Liver (tissue), 9 donors: ENCODE results near the gene YWHAE. TPM values are rescaled to one million over a fixed set of nuclear protein-coding genes. Genes with fewer than 3 reads are reported as not detected.

Source experiments
- DNase-seq: peaks from one replicate; pipeline ENCODE4 v3.0.0-alpha.2; 2017; ENCODE audit warnings: low spot score
- H3K27ac ChIP-seq, 2 donors: one replicate each; pipeline ENCODE4 v1.7.0; 2013; ENCODE audit warnings: inconsistent platforms in 2 of 2, low read length in 2 of 2, control low read depth in 1 of 2, low read depth in 1 of 2, mild to moderate bottlenecking in 1 of 2
- H3K27me3 ChIP-seq, 4 donors: one replicate each; pipeline versions ENCODE4 v1.6.1 to v1.7.0; 2013; ENCODE audit warnings: low read length in 3 of 4, inconsistent platforms in 1 of 4, mild to moderate bottlenecking in 1 of 4, moderate library complexity in 1 of 4; ENCODE audit not compliant: control insufficient read depth in 4 of 4, insufficient read depth in 4 of 4
- H3K36me3 ChIP-seq, 4 donors: one replicate each; pipeline versions ENCODE4 v1.6.1 to v1.7.0; 2013; ENCODE audit warnings: low read length in 3 of 4, mild to moderate bottlenecking in 3 of 4, low read depth in 1 of 4, moderate library complexity in 1 of 4; ENCODE audit not compliant: control insufficient read depth in 4 of 4, insufficient read depth in 3 of 4
- H3K4me1 ChIP-seq, 4 donors: one replicate each; pipeline versions ENCODE4 v1.6.1 to v1.7.0; 2013; ENCODE audit warnings: low read length in 3 of 4, mild to moderate bottlenecking in 3 of 4, moderate library complexity in 1 of 4; ENCODE audit not compliant: control insufficient read depth in 4 of 4, insufficient read depth in 4 of 4
- H3K4me3 ChIP-seq, 3 donors: one replicate each; pipeline versions ENCODE4 v1.6.1 to v1.7.0; 2013; ENCODE audit warnings: low read length in 3 of 3, control low read depth in 1 of 3, low read depth in 1 of 3, mild to moderate bottlenecking in 1 of 3
- H3K9ac ChIP-seq, 2 donors: one replicate each; pipeline ENCODE4 v1.7.0; 2013; ENCODE audit warnings: low read length in 2 of 2, mild to moderate bottlenecking in 2 of 2, moderate library complexity in 2 of 2, control low read depth in 1 of 2, low read depth in 1 of 2
- H3K9me3 ChIP-seq, 4 donors: one replicate each; pipeline versions ENCODE4 v1.6.1 to v1.7.0; 2013; ENCODE audit warnings: low read length in 3 of 4; ENCODE audit not compliant: control insufficient read depth in 4 of 4
- EGR1 ChIP-seq, 2 donors: IDR thresholded peaks; 2 replicates each; pipeline ENCODE4 v1.6.1; 2016 to 2018; ENCODE audit warnings: antibody characterized with exemption in 2 of 2, low read depth in 2 of 2
- FOXA2 ChIP-seq: IDR thresholded peaks from 2 replicates; pipeline ENCODE4 v1.6.1; 2016; ENCODE audit warnings: antibody characterized with exemption
- HNF4A ChIP-seq, 2 donors: conservative IDR thresholded peaks; 2 replicates each; pipeline ENCODE4 v1.6.1; 2016; ENCODE audit warnings: antibody characterized with exemption in 2 of 2, mild to moderate bottlenecking in 2 of 2
- HNF4G ChIP-seq: IDR thresholded peaks from 2 replicates; pipeline ENCODE4 v1.6.1; 2016; ENCODE audit warnings: antibody characterized with exemption
- JUND ChIP-seq, 2 donors: IDR thresholded peaks; 2 replicates each; pipeline ENCODE4 v1.6.1; 2016; ENCODE audit warnings: antibody characterized with exemption in 2 of 2
- SP1 ChIP-seq: IDR thresholded peaks from 2 replicates; pipeline ENCODE4 v1.6.1; 2018; ENCODE audit warnings: antibody characterized with exemption, mild to moderate bottlenecking
- TAF1 ChIP-seq: conservative IDR thresholded peaks from 2 replicates; pipeline ENCODE4 v1.6.1; 2016; ENCODE audit warnings: antibody characterized with exemption, mild to moderate bottlenecking
- WGBS: extraction: QIAGEN DNeasy Blood & Tissue Kit; methylation state at CpG from one replicate; pipeline ENCODE4 v1.1.7; 2013; 5-methylcytosine and 5-hydroxymethylcytosine counted together
- polyA plus RNA-seq, 2 donors: library from polyadenylated mRNA; stranded (reverse) in 1 of 2; unstranded in 1 of 2; fragments of 200-250 nt in 1 of 2; fragments of >200 nt in 1 of 2; fragmentation: Nextera tagmentation in 1 of 2; extraction: Ambion mirVana in 1 of 2; gene quantifications; one replicate each; pipeline versions ENCODE4 v1.2.1 to v1.2.3, GENCODE V29; 2013 to 2015
- total RNA-seq, 2 donors: library from RNA; depleted of rRNA; stranded (reverse); fragments of >200 nt; gene quantifications; one replicate each; pipeline ENCODE4 v1.2.3, GENCODE V29; 2014
- TF ChIP-seq, protein P1 (sequence below): IDR thresholded peaks from 2 replicates; pipeline ENCODE4 v1.6.1; 2016; ENCODE audit warnings: antibody characterized with exemption
- TF ChIP-seq, protein P2 (sequence below): IDR thresholded peaks from 2 replicates; pipeline ENCODE4 v1.6.1; 2016; ENCODE audit warnings: antibody characterized with exemption
- TF ChIP-seq, protein P3 (sequence below): IDR thresholded peaks from 2 replicates; pipeline ENCODE4 v1.6.1; 2016; ENCODE audit warnings: antibody characterized with exemption
- donor health status: healthy.
- donor health status: healthy.
- donor health status: healthy.
- donor health status: healthy.
- donor health status: healthy.

The YWHAE gene
- total and polyA plus RNA-seq, 4 donors: 173 to 288 (median 202) TPM

DNA sequence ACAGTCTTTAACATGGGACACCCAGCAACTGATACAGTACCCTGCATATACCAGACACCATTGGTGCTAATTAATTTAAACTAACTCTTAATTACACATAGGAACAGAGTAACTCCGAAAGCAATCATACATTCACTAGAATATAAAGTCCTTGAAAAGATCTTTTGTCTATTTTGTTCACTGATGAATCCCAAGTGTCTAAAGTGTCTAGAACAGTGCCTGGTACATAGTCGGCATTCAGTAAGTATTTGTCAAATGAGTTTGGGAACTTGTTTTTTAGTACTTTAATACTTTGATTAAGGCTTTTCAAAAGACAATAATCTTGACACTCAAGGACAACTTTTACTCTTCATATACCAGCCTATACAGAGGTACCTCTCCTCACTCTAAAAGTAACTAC lies 13.8 kb downstream of the YWHAE start:
- no peak overlapping the region for H3K27ac ChIP-seq
- peaks cover 22 to 46% (median 40%) of the 10 kb centered on the region in 4 donors for H3K4me1 ChIP-seq

DNA sequence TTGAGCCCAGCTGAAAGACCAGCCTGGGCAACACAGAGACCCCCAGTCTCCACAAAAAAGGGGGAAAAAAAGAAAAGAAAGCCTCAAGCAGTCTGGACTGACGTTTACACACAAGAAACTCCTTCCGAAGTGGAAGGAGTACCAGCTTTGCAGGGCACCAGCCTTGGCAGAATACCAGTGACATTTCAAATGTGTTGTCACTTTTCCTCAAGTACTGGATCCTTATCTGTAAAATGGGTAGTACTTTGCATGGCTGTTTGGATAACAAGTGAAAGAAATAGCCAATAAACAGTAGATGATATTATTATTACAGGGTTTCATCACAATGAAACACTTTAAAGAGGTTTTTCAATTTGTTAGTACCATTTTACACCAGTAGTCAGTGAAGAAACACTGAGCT lies 14.2 kb downstream of the YWHAE start:
- H3K27me3 ChIP-seq: no peaks in the 10 kb centered on the region
- no peak for DNase-seq
- no peak overlapping the region for H3K27ac ChIP-seq
- H3K36me3 ChIP-seq: no peaks in the 10 kb centered on the region
- H3K4me1 ChIP-seq: peaks cover 22 to 43% (median 40%) of the 10 kb centered on the region in 4 donors
- no peaks in the 10 kb centered on the region for H3K9me3 ChIP-seq
- WGBS: 64% methylated on average over 2 of the region's 2 CpGs
- TF ChIP-seq SP1 (no peak), JUND (IDR thresholded peaks at IDR 0.05) (no peak), EGR1 (IDR thresholded peaks at IDR 0.05; ENCODE audit: low read depth in 2 of 2) (no peak), TAF1 (no peak)
- TF ChIP-seq, protein P1, sequence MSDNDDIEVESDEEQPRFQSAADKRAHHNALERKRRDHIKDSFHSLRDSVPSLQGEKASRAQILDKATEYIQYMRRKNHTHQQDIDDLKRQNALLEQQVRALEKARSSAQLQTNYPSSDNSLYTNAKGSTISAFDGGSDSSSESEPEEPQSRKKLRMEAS: no peak
- H3K4me3 ChIP-seq: no peak overlapping the region
- H3K9ac ChIP-seq: no peak overlapping the region

More for the DNA sequence above, 13.8 kb downstream of the YWHAE start:
- TF ChIP-seq SP1 (no peak), FOXA2 (no peak), HNF4A (conservative IDR thresholded peaks at IDR 0.05) (no peak), HNF4G (no peak)
- TF ChIP-seq, protein P2, sequence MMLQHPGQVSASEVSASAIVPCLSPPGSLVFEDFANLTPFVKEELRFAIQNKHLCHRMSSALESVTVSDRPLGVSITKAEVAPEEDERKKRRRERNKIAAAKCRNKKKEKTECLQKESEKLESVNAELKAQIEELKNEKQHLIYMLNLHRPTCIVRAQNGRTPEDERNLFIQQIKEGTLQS: no peak
- TF ChIP-seq, protein P1: no peak
- TF ChIP-seq, protein P3, sequence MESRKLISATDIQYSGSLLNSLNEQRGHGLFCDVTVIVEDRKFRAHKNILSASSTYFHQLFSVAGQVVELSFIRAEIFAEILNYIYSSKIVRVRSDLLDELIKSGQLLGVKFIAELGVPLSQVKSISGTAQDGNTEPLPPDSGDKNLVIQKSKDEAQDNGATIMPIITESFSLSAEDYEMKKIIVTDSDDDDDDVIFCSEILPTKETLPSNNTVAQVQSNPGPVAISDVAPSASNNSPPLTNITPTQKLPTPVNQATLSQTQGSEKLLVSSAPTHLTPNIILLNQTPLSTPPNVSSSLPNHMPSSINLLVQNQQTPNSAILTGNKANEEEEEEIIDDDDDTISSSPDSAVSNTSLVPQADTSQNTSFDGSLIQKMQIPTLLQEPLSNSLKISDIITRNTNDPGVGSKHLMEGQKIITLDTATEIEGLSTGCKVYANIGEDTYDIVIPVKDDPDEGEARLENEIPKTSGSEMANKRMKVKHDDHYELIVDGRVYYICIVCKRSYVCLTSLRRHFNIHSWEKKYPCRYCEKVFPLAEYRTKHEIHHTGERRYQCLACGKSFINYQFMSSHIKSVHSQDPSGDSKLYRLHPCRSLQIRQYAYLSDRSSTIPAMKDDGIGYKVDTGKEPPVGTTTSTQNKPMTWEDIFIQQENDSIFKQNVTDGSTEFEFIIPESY: no peak
- no peaks in the 10 kb centered on the region for H3K27me3 ChIP-seq
- no peak overlapping the region for H3K9ac ChIP-seq
- H3K36me3 ChIP-seq: no peaks in the 10 kb centered on the region
- no peaks in the 10 kb centered on the region for H3K9me3 ChIP-seq
- no peak overlapping the region for H3K4me3 ChIP-seq
- no peak for DNase-seq
- WGBS: 93% methylated on average over 2 of the region's 2 CpGs

DNA sequence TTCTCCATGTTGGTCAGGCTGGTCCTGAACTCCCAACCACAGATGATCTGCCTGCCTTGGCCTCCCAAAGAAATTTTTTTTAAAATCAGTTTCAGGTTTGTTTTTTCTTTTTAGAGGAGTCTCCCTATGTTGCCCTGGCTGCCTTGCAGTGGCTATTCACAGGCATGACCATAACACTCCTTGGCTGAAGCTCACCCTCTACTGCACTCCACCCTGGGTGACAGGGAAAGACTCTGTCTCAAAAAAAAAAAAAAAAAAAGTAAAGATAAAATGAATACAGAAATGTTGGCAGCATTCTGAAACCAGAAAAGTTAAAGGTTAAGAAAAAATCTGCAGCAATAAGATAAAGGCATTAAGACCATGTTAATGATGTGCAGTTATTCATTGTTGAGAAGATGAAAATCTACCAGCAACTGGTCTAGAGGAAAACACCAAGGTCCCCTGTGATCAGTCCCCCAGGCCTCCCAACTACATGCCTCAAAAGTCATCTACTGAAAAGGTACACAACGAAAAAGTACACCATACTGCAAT lies 15.1 kb downstream of the YWHAE start:
- TF ChIP-seq, protein P3: no peak
- Histone ChIP-seq H3K4me1 (peaks cover 22 to 41% (median 39%) of the 10 kb centered on the region in 4 donors), H3K4me3 (no peak overlapping the region), H3K27me3 (no peaks in the 10 kb centered on the region), H3K27ac (no peak overlapping the region), H3K36me3 (no peaks in the 10 kb centered on the region), H3K9ac (no peak overlapping the region), H3K9me3 (no peaks in the 10 kb centered on the region)
- WGBS: 32% methylated on average over 1 of the region's 1 CpG
- DNase-seq: no peak
